KMS-11 (cell line): ENCODE measurements around the gene PCNX2.
"Not testable (repeated sequence)": the region's sequence is repeated elsewhere in the genome, so short reads cannot be mapped to it uniquely, and the experiment has no call there.

Source experiments
- H2AFZ ChIP-seq: fragments of 200-600 bp; sonication (generic); 2 replicates; pipeline ENCODE4 v1.6.1; 2016; ENCODE audit warnings: antibody characterized with exemption, mixed run types, low read depth
- H3K27ac ChIP-seq: fragments of 200-600 bp; sonication (generic); 2 replicates; pipeline ENCODE4 v1.6.1; 2016; ENCODE audit warnings: mild to moderate bottlenecking, mixed run types
- H3K27me3 ChIP-seq: fragments of 200-600 bp; sonication (generic); 2 replicates; pipeline ENCODE4 v1.6.1; 2017; ENCODE audit warnings: mild to moderate bottlenecking, low read depth, mixed run types, moderate library complexity; ENCODE audit not compliant: insufficient read depth
- H3K36me3 ChIP-seq: fragments of 200-600 bp; sonication (generic); 2 replicates; pipeline ENCODE4 v1.6.1; 2017; ENCODE audit warnings: mild to moderate bottlenecking, mixed run types; ENCODE audit not compliant: insufficient read depth
- H3K4me1 ChIP-seq: fragments of 200-600 bp; sonication (generic); 2 replicates; pipeline ENCODE4 v1.6.1; 2016; ENCODE audit warnings: mild to moderate bottlenecking, low read depth, mixed run types; ENCODE audit not compliant: poor library complexity, severe bottlenecking
- H3K4me2 ChIP-seq: fragments of 200-600 bp; sonication (generic); 2 replicates; pipeline ENCODE4 v1.7.0; 2016; ENCODE audit warnings: mild to moderate bottlenecking, mixed run types
- H3K4me3 ChIP-seq: fragments of 200-600 bp; sonication (generic); IDR thresholded peaks from 2 replicates; pipeline ENCODE4 v1.6.1; 2017; ENCODE audit warnings: low read depth, low read length, mixed read lengths; ENCODE audit not compliant: insufficient read depth
- H3K79me2 ChIP-seq: fragments of 200-600 bp; sonication (generic); 2 replicates; pipeline ENCODE4 v1.6.1; 2016; ENCODE audit warnings: low read depth, mixed run types; ENCODE audit not compliant: insufficient read depth
- H3K9ac ChIP-seq: fragments of 200-600 bp; sonication (generic); 2 replicates; pipeline ENCODE4 v1.6.1; 2016; ENCODE audit warnings: mild to moderate bottlenecking, mixed run types
- H4K20me1 ChIP-seq: fragments of 200-600 bp; sonication (generic); 2 replicates; pipeline ENCODE4 v1.6.1; 2016; ENCODE audit warnings: mild to moderate bottlenecking, mixed run types; ENCODE audit not compliant: insufficient read depth
- TF ChIP-seq, protein P1 (sequence below): fragments of 200-600 bp; sonication (generic); conservative IDR thresholded peaks from 2 replicates; pipeline ENCODE4 v1.6.1; 2017; ENCODE audit warnings: low read depth, mild to moderate bottlenecking, antibody characterized with exemption, low read length, moderate library complexity, mixed read lengths

PCNX2 gene

DNA sequence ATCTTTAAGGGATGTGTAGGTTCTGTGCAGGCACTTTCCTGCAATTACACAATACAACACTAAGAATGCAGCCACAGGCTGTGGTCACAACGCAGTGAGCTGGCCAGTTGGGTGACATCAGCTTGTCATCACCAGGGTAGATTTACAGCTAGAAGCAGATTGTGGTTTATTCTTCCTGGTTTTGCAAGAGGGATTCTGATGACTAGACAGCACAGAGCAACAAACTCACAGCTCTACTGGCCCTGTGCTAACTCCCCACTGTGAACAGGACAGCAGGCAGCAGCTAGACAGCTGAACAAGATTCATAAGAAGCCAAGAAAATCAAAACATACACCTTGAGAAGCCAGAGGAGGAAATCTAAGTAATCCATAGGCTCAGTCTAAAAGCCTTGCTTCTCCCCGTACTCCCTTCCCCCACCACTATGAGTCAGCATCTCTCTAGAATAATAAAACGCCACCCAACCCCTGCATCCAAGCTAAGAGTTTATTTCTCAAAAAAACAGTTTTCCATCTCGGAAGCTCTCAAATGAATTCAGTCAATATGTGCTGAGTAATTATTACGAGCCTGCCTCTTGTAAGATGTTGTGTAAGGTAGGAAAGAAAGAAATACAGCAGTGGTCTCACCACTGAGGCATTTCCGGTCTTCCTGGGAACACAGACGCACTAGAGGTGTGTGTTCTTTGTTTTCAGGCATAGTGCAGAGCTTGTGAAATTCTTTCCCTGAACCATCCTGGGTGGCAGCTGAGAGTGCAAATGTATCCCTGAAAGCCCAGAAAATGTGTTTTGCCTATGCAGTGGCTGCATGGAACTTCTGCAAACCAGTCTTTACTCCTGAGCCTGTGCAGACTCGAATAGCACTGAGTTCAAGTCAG is 182.3 kb downstream of the PCNX2 start:
- Histone ChIP-seq H3K27me3 (no peaks in the 10 kb centered on the region), H3K79me2 (no peaks in the 10 kb centered on the region), H4K20me1 (no peaks in the 10 kb centered on the region), H3K4me3 (peak overlapping the region; percentile 52), H3K36me3 (no peaks in the 10 kb centered on the region), H3K27ac (peak overlapping the region; percentile 78), H3K4me1 (peaks cover 32% of the 10 kb centered on the region), H3K4me2 (peak overlapping the region; percentile 74), H2AFZ (peak overlapping the region; percentile 61), H3K9ac (peak overlapping the region; percentile 47; the same call in 1 of the 2 replicates)
- TF ChIP-seq, protein P1, sequence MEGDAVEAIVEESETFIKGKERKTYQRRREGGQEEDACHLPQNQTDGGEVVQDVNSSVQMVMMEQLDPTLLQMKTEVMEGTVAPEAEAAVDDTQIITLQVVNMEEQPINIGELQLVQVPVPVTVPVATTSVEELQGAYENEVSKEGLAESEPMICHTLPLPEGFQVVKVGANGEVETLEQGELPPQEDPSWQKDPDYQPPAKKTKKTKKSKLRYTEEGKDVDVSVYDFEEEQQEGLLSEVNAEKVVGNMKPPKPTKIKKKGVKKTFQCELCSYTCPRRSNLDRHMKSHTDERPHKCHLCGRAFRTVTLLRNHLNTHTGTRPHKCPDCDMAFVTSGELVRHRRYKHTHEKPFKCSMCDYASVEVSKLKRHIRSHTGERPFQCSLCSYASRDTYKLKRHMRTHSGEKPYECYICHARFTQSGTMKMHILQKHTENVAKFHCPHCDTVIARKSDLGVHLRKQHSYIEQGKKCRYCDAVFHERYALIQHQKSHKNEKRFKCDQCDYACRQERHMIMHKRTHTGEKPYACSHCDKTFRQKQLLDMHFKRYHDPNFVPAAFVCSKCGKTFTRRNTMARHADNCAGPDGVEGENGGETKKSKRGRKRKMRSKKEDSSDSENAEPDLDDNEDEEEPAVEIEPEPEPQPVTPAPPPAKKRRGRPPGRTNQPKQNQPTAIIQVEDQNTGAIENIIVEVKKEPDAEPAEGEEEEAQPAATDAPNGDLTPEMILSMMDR: no peak

DNA sequence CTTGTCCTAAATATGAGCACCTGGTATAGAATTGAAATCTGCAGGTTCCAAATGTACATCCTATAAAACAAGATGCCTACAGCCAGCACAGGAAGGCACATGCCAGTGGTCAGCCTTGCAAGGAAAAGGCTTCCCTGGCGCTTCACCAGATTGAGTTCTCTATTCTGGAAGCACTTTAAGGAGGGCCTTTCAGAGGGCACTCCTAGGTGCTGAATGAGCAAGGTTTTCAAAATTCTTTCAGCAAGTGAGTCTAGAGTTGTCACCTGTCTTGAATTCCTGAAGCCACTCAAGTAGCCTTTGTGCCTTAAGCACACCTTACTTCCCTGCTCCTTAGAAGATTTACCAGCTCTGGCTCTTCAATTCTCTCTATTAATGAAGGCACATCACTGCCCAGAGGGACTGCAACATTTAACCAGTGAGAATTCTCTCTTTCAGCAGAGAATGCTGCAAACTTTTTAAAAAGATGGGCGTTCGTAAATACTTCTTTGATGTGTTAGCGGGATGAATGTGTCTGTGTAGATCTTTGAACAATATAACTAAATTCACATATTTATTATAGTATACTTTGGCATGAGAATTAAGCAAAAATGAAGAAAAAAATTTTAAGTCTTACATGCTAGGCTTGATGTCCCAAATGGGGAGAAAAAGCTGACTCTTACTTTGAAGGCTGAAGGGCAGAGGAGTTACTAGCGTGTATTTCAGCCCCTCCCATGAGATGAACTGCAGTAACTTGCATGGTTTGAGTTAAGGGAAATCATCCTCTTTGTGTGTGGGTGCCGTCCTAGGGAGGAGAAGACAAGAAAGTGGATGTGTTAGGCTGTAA is 183.1 kb downstream of the PCNX2 start:
- peak overlapping the region; percentile 47; the same call in 1 of the 2 replicates for H3K9ac ChIP-seq
- no peak overlapping the region for H3K4me3 ChIP-seq
- no peaks in the 10 kb centered on the region for H3K36me3 ChIP-seq
- peak overlapping the region; percentile 78 for H3K27ac ChIP-seq
- H3K27me3 ChIP-seq: no peaks in the 10 kb centered on the region
- peak overlapping the region; percentile 61 for H2AFZ ChIP-seq
- H3K79me2 ChIP-seq: no peaks in the 10 kb centered on the region
- no peaks in the 10 kb centered on the region for H4K20me1 ChIP-seq
- peaks cover 32% of the 10 kb centered on the region for H3K4me1 ChIP-seq
- peak overlapping the region; percentile 74 for H3K4me2 ChIP-seq
- TF ChIP-seq, protein P1: no peak

DNA sequence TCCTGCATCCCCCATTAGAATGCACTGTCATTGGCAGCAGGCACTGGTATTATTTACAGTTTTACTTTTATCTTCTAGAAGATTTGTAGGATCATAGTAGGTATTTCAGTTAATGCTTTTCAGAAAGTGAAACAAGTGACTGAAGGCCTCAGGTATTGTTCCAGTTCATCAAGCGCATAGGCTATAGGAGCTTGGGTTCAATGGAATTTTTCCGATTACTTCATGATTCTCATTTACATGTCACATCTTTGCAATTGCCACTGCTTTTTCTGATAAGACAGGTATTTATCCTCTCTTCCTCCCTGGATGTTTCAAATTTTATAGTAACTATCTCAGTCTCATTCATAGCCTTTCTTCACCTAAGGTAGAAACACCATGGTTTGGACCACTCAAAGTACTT is 183.8 kb downstream of the PCNX2 start:
- Histone ChIP-seq H3K27ac (no peak overlapping the region), H3K4me3 (no peak overlapping the region), H3K4me1 (peaks cover 32% of the 10 kb centered on the region), H4K20me1 (no peaks in the 10 kb centered on the region), H3K4me2 (0 out of 2 replicates have a peak overlapping the region, but pooled peaks have one; percentile 74), H3K36me3 (no peaks in the 10 kb centered on the region), H3K9ac (no peak overlapping the region), H3K27me3 (no peaks in the 10 kb centered on the region), H2AFZ (no peak overlapping the region), H3K79me2 (no peaks in the 10 kb centered on the region)
- TF ChIP-seq, protein P1: no peak

- Histone ChIP-seq H3K4me2 (no peak overlapping the region), H3K4me3 (no peak overlapping the region), H3K27ac (no peak overlapping the region), H3K36me3 (no peaks in the 10 kb centered on the region), H4K20me1 (no peaks in the 10 kb centered on the region), H3K9ac (no peak overlapping the region), H3K79me2 (no peaks in the 10 kb centered on the region), H3K27me3 (no peaks in the 10 kb centered on the region), H3K4me1 (peaks cover 31% of the 10 kb centered on the region), H2AFZ (no peak overlapping the region)
- TF ChIP-seq, protein P1: no peak
Observed at GRCh38 chr1:233109096-233109495, 186.4 kb downstream of the PCNX2 start.

- H3K79me2 ChIP-seq, H3K9ac ChIP-seq, H3K36me3 ChIP-seq, H3K27me3 ChIP-seq, H4K20me1 ChIP-seq, H3K27ac ChIP-seq, H3K4me2 ChIP-seq, H2AFZ ChIP-seq, H3K4me3 ChIP-seq: not testable (repeated sequence)
- peaks cover 21% of the 10 kb centered on the region for H3K4me1 ChIP-seq
Observed at GRCh38 chr1:233107716-233108130, 187.8 kb downstream of the PCNX2 start.
